Measurements from ENCODE around the gene RLBP1.

The RLBP1 gene

GRCh38 chr15:89177633-89178306 is 43.6 kb downstream of the RLBP1 start:
- DNase-seq, result peak; percentile 71

DNA sequence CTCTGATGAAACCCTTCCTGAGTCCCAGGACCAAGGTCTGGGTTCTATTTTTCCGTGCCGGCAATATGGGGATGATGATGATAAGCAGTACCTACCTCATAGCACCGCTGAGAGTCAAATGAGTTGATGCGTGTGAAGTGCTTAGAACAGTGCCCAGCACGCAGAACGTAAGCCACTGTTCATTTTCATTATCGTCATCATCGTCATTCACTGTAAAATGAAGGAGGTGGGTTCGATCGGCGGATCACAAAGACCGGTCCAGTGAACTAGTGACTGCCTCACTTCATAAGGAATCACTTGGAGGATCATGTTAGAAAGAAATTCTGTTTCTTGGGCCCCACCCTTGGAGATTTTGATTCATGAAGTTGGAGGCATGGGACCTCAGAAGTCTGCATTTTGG is 44.3 kb downstream of the RLBP1 start:
- DNase-seq, result no peak

- no peak for DNase-seq
Observed at GRCh38 chr15:89175617-89176191, 45.7 kb downstream of the RLBP1 start.

GRCh38 chr15:89174476-89174875 is 46.9 kb downstream of the RLBP1 start:
- DNase-seq, result no peak

GRCh38 chr15:89172921-89173320 is 48.5 kb downstream of the RLBP1 start:
- DNase-seq, result no peak

DNA sequence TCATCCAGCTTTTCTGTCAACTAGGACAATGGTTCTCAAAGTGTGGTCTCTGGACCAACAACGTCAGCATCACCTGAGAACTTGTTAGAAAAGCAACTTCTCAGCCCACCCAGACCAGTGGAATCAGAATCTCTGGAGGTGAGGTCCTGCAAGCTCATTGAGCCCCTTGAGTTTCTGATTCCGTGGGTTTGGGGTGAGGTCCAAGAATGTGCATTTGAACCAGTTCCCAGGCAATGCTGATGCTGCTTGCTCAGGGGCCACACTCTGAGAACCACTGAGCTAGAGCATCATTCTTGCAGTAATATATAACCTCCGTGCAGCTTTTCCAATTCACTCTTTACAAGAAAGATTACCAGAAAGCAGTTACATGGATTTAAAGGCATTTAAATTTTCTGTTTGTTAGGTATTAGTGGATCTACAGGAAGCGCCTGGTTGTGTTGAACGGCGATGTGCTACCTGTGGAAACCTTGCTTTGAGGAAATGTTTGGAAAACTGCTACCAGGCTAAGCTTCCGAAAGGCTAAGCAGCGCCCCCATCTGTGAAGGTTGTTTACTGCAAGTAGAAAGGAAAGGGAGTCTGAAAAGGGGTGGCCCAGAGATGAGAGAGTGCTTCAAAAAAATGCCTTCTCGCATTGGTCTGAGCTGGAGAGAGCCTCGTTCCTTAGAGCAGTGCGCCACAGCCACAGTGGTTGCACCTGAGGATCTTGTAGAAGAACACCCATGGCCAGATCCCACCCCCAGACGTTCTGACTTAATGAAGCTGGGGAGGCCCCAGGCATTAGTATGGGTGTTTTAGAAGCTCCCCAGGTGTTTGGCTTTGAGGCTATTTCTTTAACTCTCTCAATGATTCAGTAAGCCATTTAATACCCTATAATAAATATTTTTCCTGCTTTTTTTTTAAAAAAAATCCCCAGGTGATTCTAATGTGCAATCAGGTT is 50.0 kb downstream of the RLBP1 start:
- DNase-seq, result peak; percentile 42

DNA sequence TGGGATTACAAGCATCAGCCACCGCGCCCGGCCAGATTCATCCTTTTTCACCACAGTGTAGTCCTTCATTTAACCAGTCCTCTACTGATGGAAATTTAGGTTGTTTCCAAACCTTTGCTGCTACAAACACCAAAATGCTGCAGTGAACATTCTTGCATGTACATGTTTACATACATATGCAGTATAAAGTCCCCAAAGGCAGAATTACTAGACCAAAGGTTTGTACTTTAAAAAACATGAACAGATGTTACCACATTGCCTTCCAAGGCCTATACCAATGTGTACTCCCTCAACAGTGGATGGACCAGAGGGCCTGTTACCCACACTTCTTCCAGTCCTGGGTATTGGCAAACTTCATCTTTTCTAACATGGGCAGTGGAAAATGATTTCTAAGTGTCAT is 51.0 kb downstream of the RLBP1 start:
- DNase-seq, result no peak

DNA sequence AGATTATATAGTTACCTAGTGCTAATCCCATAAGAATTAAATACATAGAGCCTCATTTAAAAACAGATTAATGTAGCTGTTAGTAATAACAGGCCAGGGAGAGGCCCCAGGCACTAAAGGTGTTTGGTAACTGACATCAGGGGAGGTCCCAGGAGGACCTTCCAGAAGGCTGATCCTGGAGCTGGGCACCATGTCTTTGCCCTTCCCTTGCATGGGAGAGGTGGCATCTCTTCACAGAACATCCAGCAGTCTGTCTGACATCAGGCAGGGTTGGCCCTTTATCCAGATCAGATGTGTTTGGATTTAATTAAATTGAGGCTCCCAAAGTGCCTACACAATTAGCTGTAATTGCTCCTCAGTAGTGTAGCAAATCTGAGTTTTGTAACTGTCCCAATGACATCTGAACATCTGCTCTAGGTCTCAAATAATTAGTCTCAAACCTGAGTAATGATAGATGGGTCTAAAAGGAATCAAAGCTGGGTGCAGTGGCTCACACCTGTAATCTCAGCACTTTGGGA is 53.0 kb downstream of the RLBP1 start:
- DNase-seq, result no peak

- no peak for DNase-seq
Observed at GRCh38 chr15:89167267-89168176, 53.9 kb downstream of the RLBP1 start.

DNA sequence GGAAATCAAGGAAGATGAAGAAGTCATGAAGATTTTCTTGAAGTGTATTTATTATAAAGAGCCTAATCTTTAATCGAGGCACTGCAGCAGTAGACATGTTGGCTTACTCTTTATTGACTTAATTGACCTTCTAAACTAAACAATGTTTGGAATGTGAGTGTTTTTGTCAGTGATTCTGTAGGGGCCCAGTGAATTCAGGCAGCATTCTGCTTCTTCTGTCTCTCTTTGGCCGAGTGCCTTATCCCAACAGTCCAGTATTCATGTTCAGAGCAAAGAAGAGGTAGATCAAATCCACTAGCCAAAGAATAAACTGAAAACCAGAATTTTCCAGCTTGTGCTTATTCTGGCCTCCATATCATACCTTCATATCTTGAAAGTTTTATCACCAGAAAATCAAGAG is 55.7 kb downstream of the RLBP1 start:
- DNase-seq, result no peak

GRCh38 chr15:89164712-89165211 is 56.6 kb downstream of the RLBP1 start:
- DNase-seq, result no peak

DNA sequence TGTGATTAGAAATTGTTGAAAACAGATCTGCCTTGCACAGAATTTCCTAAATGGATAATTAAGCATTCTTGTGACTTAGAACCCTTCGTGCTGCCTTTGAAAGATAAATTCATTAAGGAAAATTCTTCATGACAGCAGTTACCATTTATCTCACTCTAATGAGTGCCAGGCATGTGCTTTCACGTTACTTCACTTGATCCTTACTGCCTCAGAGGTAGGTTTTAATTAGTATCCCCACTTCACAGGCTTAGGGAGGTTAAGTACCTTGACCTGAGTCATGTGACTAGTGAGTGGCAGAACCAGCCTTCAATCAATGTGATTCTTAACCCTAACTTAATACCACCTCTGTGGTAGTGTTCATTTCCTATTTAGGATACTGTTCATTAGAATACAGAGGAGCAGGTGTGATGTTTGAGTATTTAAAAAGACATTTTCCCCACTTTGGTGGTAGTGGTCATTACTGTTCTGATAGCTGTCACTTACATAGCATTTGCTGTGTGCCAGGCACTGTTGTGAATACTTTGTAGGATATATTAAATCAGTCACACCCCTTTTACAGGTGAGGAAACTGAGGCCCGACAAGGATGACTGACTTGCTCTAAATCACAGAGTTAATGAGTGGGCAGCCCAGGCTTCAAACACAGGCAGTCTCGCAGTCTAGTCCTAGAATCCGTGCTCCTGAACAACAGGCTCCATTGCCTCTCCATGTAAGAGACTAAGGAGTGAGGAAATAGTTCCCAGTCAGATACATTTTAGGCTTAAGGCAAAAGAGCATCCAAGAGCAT is 57.9 kb downstream of the RLBP1 start:
- no peak for DNase-seq

GRCh38 chr15:89161666-89162065 is 59.7 kb downstream of the RLBP1 start:
- DNase-seq, result no peak

All from CD4-positive, alpha-beta T cell treated with Interleukin-21 for 1 hour (primary cell).